NCI-H2107 treated with DMSO at 0.1 percent for 48 hours (cell line): ENCODE data around the gene TARS2.

Source experiments
- DNase-seq: peaks from one replicate; lab custom pipeline; 2025; ENCODE audit not compliant: unreplicated experiment; lab: John Stamatoyannopoulos, UW

The TARS2 gene

DNA sequence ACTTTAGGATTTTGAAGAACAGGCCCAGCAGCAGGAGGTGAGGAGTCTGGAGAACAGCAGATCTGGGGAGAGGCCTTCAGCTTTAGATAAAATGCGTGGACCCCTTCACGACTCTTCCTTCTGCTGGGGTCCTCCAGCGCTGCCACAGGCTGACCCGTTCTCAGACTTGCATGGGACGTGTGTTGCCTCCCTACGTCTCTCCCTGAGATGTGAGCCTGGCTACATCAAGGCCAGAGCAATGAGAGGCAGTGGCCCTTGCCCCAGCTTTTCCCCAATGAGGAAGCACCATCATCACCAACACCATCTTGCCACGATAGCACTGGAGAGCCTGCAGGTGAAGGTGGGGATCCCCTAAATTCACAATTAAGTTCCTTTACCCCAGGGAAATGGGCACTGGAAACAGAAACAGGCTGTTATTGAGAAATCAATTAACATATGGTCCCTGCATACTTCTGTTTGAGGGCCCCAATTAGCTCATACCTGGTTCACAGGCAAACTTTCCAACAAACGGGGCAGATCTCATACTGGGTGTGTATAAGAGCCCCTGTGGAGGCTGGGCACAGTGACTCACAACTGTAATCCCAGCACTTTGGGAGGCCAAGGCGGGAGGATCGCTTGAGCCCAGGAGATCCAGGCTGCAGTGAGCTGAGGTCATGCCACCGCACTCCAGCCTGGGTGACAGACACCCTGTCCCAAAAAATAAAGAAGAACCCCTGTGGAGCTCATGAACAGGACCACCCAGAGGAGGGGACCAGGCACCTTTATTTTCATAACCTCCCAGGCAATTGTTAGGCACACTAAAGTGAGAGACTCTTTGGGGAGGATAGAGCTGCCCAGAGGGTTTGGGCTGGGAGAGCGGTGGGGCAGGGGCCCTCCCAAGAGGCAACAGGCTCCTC, 49.9 kb downstream of the TARS2 start:
- DNase-seq: no peak

GRCh38 chr1:150537732-150538684, 50.8 kb downstream of the TARS2 start:
- no peak for DNase-seq

- peak; percentile 70 for DNase-seq
Observed at GRCh38 chr1:150543500-150544143, 56.4 kb downstream of the TARS2 start.

- DNase-seq: peak; percentile 44
Observed at GRCh38 chr1:150544204-150544603, 57.0 kb downstream of the TARS2 start.

- DNase-seq: no peak
Observed at GRCh38 chr1:150545486-150546032, 58.3 kb downstream of the TARS2 start.

DNA sequence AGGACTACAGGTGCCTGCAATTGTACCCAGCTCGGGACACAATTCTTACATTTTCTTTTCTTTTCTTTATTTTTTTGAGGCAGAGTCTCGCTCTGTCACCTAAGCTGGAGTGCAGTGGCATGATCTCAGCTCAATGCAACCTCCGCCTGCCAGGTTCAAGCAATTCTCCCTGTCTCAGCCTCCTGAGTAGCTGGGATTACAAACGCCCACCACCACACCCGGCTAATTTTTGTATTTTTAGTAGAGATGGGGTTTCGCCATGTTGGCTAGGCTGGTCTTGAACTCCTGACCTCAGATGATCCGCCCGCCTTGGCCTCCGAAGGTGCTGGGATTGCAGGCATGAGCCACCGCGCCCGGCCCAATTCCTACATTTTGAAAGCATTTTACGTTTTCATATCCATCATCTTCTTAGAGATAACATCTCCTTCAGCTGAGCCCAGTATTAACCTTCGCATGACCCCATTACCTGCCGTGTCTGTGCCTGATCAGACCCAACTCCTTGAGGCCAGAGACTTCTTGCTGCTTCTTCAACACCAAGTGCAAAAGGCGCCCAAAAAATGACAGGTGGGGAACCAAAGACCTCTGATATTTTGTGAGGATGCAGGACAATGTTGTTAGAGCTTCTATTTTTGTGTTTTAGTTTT, 59.2 kb downstream of the TARS2 start:
- DNase-seq: no peak

GRCh38 chr1:150548324-150548631, 61.1 kb downstream of the TARS2 start:
- DNase-seq: no peak

DNA sequence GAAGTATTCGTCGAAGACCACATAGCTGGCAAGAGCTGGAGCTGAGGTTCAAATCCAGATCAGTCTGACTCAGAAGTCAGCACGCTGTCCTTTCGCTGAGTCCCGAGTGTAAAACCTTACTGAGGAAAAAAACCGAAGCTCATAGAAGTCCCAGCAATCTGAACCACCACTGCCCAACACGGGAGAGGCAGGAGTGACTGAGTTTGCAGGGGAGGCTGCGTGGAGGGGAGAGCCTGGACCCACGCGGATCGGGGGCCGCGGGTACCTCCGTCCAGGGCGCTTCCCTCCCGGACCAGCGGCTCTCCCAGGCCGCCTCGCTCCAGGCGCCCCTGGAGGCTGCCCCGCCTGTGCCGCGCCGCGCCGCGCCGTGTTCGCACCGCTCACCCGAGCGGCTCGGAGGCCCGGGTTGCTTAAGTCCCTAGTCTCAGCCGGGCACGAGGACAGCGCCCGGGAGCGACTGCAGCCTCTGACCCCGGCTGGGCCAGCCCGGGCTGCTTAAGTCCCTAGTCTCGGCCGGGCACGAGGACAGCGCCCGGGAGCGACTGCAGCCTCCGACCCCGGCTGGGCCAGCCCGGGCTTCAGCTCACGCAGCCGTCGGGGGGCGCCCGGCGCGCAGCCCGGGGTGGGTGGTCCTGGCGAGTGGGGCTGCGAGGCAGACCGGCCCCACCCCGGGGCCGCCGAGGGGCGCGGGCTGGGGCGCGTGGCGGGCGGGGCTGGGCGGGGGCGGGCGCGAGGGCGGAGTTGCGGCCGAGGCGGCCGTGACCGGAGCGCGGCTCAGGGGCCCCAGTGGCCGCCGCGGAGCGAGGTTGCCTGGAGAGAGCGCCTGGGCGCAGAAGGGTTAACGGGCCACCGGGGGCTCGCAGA, 61.6 kb downstream of the TARS2 start, which contains the start of gene ADAMTSL4:
TSS of gene ADAMTSL4 (plus strand) at position 777 of the 864 bp plus-strand sequence. CDS start 2,881 bp downstream, outside the sequence.
- DNase-seq: no peak

GRCh38 chr1:150549496-150550221, 62.4 kb downstream of the TARS2 start:
- no peak for DNase-seq

GRCh38 chr1:150550222-150551050, 63.2 kb downstream of the TARS2 start:
- DNase-seq: no peak

DNA sequence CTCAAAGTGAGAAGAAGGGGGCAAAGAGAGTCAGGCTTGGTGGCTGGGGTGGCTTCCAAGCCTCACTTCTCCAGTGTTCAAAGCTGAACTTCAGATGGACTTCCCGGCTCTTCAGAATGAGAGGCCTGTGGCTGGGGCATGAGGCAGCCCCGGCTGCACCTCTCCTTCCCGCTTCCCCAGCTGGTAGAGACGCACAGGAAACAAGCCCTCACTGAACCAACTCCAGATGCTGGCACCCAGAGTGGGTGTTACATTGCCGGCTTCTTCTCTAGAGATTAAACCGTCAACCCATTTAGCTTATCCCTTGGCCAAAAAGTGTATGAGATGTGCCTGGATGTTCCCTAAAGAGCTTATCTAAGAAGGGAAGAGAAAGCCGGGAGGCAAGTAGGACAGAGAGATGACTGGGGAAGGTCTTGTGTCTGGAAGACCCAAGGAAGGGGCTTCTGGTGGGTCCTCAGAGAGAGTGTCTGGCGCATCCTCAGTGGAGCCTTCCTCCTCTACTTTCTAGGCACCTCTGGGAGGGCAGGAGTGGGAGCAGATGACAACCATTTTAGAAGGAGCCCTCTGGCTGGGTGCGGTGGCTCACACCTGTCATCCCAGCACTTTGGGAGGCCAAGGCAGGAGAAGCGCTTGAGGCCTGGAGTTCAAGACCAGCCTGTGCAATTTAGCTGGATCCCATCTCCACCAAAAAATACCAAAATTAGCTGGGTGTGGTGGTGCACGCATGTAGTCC, 64.0 kb downstream of the TARS2 start:
- no peak for DNase-seq

GRCh38 chr1:150551784-150552127, 64.5 kb downstream of the TARS2 start:
- DNase-seq: no peak

- no peak for DNase-seq
Observed at GRCh38 chr1:150552128-150552910, 65.1 kb downstream of the TARS2 start.

DNA sequence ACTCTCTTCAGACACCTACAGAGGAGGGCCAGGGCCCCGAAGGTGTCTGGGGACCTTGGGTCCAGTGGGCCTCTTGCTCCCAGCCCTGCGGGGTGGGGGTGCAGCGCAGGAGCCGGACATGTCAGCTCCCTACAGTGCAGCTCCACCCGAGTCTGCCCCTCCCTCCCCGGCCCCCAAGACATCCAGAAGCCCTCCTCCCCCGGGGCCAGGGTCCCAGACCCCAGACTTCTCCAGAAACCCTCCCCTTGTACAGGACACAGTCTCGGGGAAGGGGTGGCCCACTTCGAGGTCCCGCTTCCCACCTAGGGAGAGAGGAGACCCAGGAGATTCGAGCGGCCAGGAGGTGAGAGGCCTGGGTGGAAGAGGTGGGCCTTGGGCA, 65.7 kb downstream of the TARS2 start:
- DNase-seq: no peak

- DNase-seq: no peak
Observed at GRCh38 chr1:150553392-150554085, 66.3 kb downstream of the TARS2 start.

- no peak for DNase-seq
Observed at GRCh38 chr1:150554086-150554452, 66.8 kb downstream of the TARS2 start.
